ENCODE measurements around the gene MYL3. TPM values are rescaled to one million over a fixed set of nuclear protein-coding genes. Genes with fewer than 3 reads are reported as not detected.

MYL3 gene
- total RNA-seq, 2 donors from 2014 or later = not detected

- H3K27ac Mint-ChIP-seq = no peak overlapping the region
- DNase-seq (ENCODE audit: low spot score in 2 of 2) (no peak), ATAC-seq (no peak)
- H3K36me3 Mint-ChIP-seq = peaks cover 0 to 7% of the 10 kb centered on the region in 2 donors
- H3K9me3 Mint-ChIP-seq = no peaks in the 10 kb centered on the region
Measured at GRCh38 chr3:46876313-46877300, 13.4 kb upstream of the MYL3 start.

- H3K36me3 Mint-ChIP-seq = peaks cover 0 to 4% of the 10 kb centered on the region in 2 donors
- ATAC-seq = no peak
- no peak for DNase-seq (ENCODE audit: low spot score in 2 of 2)
- H3K27ac Mint-ChIP-seq = no peak overlapping the region
- H3K9me3 Mint-ChIP-seq = no peaks in the 10 kb centered on the region
Measured at GRCh38 chr3:46875560-46875959, 12.3 kb upstream of the MYL3 start.

DNA sequence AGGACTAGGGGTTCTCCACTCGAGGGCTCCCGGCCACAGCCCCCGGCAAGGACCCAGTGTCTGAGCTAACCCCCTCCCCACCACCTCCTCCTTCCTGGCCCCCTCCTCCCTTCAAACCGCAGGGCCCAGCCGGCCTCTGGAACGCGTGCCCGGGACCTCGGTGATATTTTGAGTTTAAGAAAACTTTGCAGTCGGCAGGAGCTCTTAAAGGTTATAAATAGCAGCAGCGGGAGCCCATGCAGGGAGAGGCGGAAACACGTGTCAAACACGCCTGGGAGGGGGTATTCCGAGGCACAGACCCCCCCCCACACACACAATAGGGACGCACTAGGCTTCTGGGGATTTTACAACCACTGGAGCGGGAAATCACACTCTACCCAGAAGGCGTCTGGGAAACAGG lies 11.2 kb upstream of the MYL3 start:
- H3K27ac Mint-ChIP-seq = no peak overlapping the region
- no peaks in the 10 kb centered on the region for H3K9me3 Mint-ChIP-seq
- ATAC-seq (no peak), DNase-seq (ENCODE audit: low spot score in 2 of 2) (no peak)
- no peaks in the 10 kb centered on the region for H3K36me3 Mint-ChIP-seq

GRCh38 chr3:46873521-46873920 lies 10.3 kb upstream of the MYL3 start:
- no peaks in the 10 kb centered on the region for H3K9me3 Mint-ChIP-seq
- no peaks in the 10 kb centered on the region for H3K36me3 Mint-ChIP-seq
- no peak overlapping the region for H3K27ac Mint-ChIP-seq
- peak in 1 of 2 donors; percentile 11 for ATAC-seq
- no peak for DNase-seq (ENCODE audit: low spot score in 2 of 2)

- Mint-ChIP-seq H3K27ac (no peak overlapping the region), H3K9me3 (no peaks in the 10 kb centered on the region), H3K36me3 (no peaks in the 10 kb centered on the region)
- ATAC-seq = no peak
- DNase-seq (ENCODE audit: low spot score in 2 of 2) = no peak
Measured at GRCh38 chr3:46871222-46871621, 8.0 kb upstream of the MYL3 start.

GRCh38 chr3:46870651-46871050 lies 7.4 kb upstream of the MYL3 start:
- Mint-ChIP-seq H3K27ac (no peak overlapping the region), H3K9me3 (no peaks in the 10 kb centered on the region), H3K36me3 (no peaks in the 10 kb centered on the region)
- DNase-seq (ENCODE audit: low spot score in 2 of 2) (no peak), ATAC-seq (no peak)

DNA sequence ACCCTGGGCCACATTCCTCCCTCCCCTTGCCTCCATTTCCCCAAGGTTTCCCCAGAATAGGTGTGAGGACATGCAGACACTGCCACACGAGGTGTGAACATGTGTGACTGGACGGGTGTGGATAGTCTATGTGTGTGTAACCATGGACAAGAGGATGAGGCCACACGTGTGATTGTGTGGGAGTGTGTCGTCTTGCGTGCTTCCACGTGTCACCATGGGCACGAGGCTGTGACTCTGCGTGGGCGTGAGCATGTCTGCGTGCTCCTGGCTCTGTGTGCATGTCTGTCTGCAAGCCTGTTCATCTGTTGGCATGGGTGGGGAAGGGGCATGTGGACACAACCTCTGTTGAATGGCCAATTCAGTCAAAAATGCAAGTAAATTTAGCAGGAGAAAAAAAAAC lies 6.2 kb upstream of the MYL3 start:
- no peaks in the 10 kb centered on the region for H3K36me3 Mint-ChIP-seq
- no peaks in the 10 kb centered on the region for H3K9me3 Mint-ChIP-seq
- no peak for ATAC-seq
- no peak for DNase-seq (ENCODE audit: low spot score in 2 of 2)
- H3K27ac Mint-ChIP-seq = no peak overlapping the region

GRCh38 chr3:46868948-46869347 lies 5.7 kb upstream of the MYL3 start:
- H3K36me3 Mint-ChIP-seq = no peaks in the 10 kb centered on the region
- no peak overlapping the region for H3K27ac Mint-ChIP-seq
- DNase-seq (ENCODE audit: low spot score in 2 of 2) (no peak), ATAC-seq (no peak)
- no peaks in the 10 kb centered on the region for H3K9me3 Mint-ChIP-seq

GRCh38 chr3:46868287-46868686 lies 5.0 kb upstream of the MYL3 start:
- ATAC-seq (no peak), DNase-seq (ENCODE audit: low spot score in 2 of 2) (no peak)
- H3K36me3 Mint-ChIP-seq = no peaks in the 10 kb centered on the region
- H3K9me3 Mint-ChIP-seq = no peaks in the 10 kb centered on the region
- no peak overlapping the region for H3K27ac Mint-ChIP-seq

- no peak overlapping the region for H3K27ac Mint-ChIP-seq
- H3K36me3 Mint-ChIP-seq = no peaks in the 10 kb centered on the region
- DNase-seq (ENCODE audit: low spot score in 2 of 2) = no peak
- no peak for ATAC-seq
- H3K9me3 Mint-ChIP-seq = no peaks in the 10 kb centered on the region
Measured at GRCh38 chr3:46867550-46867898, 4.3 kb upstream of the MYL3 start.

DNA sequence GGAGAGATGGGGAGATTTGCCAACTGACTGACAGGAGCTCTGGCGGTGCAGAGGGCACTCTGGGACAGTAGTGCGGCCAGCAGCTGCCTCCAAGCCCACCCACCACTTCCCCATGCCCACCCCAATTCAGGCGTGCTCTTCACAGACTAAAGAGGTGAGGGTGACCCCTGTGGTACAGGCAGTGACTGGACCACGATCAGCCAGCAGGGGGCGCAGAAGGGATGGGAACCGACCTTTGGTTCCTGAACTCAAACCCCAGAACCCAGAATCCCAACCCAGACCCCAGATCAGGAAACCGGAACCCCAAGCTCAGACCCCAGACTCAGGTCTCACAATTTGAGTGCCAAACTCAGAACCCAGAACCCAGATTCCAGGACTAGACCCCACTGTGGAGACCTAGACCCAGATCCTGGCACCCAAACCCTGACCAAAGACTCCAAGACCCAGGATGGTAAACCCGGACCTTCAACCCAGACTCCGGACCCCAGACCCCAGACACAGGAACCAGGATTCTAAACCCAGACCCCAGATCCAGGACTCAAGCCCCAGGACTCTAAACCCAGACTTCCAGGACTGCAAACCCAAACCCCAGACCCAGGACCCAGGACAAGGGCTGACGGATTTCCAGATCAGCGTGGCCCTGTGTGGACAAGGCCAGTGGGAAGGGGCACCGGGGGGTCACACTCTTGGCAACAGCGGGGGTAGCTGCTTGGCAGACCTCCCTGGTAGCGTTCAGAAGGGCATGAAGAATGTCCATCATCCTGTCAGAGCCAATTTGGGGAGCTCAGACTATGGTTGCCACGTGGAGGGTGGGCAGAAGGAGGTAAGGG lies 3.7 kb upstream of the MYL3 start:
- Mint-ChIP-seq H3K27ac (no peak overlapping the region), H3K36me3 (no peaks in the 10 kb centered on the region), H3K9me3 (no peaks in the 10 kb centered on the region)
- ATAC-seq = peak; percentile 75 to 77
- DNase-seq (ENCODE audit: low spot score in 2 of 2) = peak in 1 of 2 donors; percentile 88

DNA sequence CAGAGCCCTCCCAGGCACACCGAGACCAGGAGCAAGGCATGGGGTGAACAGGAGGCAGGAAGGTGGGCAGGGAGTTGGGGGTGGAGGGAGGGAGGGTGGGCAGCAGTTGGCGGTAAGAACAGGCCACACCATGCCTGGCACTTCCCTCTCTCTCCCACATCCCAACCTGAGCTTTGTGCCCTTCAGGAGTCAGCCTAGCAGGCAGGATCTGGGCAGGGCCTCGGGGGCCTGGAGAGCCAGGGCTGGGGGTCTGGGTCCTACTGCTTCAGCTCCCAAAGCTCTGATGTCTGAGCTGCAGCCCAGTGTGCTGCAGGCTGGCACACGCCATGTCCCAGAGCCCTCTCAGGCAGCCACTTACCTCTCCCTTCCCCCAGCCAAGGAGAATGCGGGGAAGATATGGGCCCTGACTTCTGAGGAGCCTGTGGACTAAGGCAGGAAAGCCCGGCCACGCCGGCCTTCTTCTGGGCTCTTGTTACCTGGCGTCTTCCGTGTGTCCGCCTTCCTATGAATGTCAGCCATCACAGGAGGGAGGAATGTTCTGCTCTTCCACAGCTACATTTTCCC lies 2.9 kb upstream of the MYL3 start:
- Mint-ChIP-seq H3K27ac (no peak overlapping the region), H3K36me3 (no peaks in the 10 kb centered on the region), H3K9me3 (no peaks in the 10 kb centered on the region)
- DNase-seq (ENCODE audit: low spot score in 2 of 2) (no peak), ATAC-seq (no peak)

GRCh38 chr3:46865546-46865945 lies 2.3 kb upstream of the MYL3 start:
- no peaks in the 10 kb centered on the region for H3K9me3 Mint-ChIP-seq
- DNase-seq (ENCODE audit: low spot score in 2 of 2) = no peak
- H3K27ac Mint-ChIP-seq = no peak overlapping the region
- no peaks in the 10 kb centered on the region for H3K36me3 Mint-ChIP-seq
- ATAC-seq = no peak

GRCh38 chr3:46865031-46865507 lies 1.8 kb upstream of the MYL3 start:
- Mint-ChIP-seq H3K27ac (no peak overlapping the region), H3K9me3 (no peaks in the 10 kb centered on the region), H3K36me3 (no peaks in the 10 kb centered on the region)
- DNase-seq (ENCODE audit: low spot score in 2 of 2) (no peak), ATAC-seq (no peak)

- no peak for ATAC-seq
- Mint-ChIP-seq H3K36me3 (no peaks in the 10 kb centered on the region), H3K27ac (no peak overlapping the region), H3K9me3 (no peaks in the 10 kb centered on the region)
- DNase-seq (ENCODE audit: low spot score in 2 of 2) = no peak
Measured at GRCh38 chr3:46864061-46864881, 1.0 kb upstream of the MYL3 start.

DNA sequence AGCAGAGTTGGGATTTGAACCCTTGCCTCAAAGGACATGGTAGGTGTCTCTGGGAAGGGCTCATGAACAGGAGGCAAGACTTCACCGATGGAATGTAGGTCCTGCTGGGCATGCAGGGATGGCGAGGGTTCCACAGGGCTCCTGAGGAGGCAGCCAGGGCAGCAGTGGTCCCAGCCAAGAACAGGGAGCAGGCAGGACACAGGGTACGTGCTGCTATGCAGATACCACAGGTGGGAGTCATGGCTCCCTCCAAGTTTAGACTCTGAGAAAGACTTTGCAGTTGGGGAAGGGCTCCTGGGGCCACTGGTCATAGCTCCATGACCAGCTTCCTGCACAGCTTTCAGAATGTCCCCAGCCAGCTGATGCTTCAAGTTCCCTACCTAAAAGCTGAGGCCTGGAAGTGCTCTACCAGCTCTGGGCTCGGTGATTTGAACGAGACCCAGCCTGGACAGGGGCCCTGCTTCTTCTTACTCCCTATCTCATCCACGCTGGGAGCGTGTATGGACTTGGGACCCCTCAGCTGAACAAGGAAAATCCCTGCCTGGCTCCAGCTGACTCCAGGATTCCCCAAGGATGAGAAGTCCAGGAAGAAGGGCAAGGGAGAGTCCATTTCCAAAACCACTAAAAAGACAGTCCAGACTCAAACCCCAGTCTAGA lies 747 bp downstream of the MYL3 start:
- no peak for DNase-seq (ENCODE audit: low spot score in 2 of 2)
- Mint-ChIP-seq H3K36me3 (no peaks in the 10 kb centered on the region), H3K27ac (no peak overlapping the region), H3K9me3 (no peaks in the 10 kb centered on the region)
- no peak for ATAC-seq
